ENCODE measurements around the gene SLC8A2.
A peak's percentile ranks its signal among the peaks of the same experiment; 100 is the strongest.
"Not testable (repeated sequence)": the region's sequence is repeated elsewhere in the genome, so short reads cannot be mapped to it uniquely, and the experiment has no call there.

Gene SLC8A2

DNA sequence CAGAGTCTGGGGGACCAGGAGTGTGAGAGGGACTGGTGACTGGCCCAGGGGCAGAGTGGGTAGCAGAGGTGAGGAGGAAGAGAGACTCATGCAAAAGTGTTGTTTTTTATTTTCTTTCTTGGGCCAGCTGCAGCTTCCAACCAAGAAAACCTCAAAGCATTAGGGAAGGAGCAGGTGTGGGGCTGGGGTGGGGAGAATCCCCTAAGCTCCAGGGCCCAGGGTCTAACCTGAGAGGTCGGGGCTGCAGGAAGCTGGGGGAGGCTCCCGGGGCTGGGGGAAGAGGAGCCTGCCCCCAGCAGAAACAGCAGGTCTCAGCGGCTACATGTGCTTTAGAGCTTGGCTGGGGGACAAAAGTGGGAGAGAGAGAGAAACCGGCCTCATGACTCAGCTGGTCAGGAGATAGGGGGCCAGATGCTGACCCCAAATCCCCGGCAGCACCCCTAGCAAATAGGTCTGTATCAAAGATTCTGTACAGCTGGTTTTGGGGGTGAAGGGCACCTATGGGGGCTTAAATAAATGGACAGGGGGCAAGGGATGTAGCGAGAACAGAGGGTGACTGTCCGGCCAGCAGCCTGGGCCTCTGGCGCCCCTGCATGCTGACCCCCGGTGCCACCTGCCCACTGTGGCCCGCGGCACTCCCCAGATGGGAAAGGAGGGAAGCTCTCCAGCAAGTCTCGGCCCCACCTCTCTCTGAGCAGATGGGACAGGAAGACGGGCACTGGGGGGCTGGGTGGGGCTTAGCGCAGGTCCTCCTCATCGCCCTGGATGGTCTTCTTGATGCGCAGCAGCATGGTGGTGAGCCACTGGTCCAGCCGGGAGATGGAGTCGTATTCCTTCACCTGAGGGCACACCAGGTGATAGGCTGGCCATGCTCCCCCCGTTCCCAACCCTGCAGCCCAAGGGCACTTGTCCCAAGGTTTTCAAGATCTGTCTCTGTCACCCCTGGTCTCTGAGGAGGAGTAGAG lies 16.1 kb upstream of the SLC8A2 start:
- DNase-seq (ENCODE audit: low read depth in 2 of 2) = no peak

DNA sequence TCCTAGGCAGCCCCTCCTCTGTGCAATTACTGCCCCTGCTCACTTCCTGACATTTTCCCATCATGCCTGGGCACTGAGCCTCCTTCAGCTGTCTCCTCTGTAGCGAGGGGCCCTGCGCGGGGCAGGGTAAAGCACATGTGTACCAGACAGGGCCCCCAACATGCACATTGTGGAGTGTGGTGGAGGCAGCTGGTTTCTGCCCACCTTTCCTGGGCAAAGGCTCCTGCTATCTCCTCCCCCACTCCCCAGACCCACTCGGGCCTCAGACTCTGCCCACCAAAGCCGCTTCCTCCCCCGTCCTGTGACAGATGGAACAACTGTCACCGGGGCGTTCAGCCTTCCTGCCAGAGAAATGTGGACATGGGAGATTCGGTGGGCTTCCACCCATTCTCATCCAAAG lies 15.2 kb upstream of the SLC8A2 start:
- no peak for DNase-seq (ENCODE audit: low read depth in 2 of 2)

DNA sequence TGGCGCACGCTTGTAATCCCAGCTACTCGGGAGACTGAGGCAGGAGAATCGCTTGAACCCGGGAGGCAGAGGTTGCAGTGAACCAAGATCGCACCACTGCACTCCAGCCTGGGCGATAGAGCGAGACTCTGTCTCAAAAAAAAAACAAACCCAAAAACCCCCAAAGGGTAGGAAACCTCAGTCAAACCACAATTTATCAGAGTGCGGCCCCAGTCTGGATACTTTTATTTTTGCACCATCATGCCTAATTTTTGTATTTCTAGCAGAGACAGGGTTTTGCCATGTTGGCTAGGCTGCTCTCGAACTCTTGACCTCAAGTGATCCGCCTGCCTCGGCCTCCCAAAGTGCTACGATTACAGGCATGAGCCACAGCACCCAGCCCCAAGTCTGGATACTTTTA lies 14.5 kb upstream of the SLC8A2 start:
- DNase-seq (ENCODE audit: low read depth in 2 of 2) = not testable (repeated sequence)

DNA sequence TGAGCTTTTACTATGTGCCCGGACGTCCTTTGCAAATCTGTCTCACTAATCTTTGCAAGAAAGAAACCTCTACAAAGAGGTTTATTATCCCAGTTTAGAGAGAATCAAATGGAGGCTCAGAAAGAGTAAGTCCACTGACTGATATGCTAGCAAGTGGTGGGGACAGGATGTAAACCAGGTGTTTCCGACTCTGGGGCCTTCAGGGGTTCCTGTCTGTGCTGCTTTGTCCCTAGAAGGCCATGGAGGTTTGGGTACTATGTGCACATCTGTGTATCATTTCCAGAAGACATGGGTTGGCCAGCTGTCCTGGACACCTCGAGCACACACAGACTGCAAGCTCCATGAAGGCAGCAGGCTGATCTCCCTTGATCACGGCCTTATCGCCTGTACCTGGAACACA lies 13.5 kb upstream of the SLC8A2 start:
- DNase-seq (ENCODE audit: low read depth in 2 of 2) = no peak

DNA sequence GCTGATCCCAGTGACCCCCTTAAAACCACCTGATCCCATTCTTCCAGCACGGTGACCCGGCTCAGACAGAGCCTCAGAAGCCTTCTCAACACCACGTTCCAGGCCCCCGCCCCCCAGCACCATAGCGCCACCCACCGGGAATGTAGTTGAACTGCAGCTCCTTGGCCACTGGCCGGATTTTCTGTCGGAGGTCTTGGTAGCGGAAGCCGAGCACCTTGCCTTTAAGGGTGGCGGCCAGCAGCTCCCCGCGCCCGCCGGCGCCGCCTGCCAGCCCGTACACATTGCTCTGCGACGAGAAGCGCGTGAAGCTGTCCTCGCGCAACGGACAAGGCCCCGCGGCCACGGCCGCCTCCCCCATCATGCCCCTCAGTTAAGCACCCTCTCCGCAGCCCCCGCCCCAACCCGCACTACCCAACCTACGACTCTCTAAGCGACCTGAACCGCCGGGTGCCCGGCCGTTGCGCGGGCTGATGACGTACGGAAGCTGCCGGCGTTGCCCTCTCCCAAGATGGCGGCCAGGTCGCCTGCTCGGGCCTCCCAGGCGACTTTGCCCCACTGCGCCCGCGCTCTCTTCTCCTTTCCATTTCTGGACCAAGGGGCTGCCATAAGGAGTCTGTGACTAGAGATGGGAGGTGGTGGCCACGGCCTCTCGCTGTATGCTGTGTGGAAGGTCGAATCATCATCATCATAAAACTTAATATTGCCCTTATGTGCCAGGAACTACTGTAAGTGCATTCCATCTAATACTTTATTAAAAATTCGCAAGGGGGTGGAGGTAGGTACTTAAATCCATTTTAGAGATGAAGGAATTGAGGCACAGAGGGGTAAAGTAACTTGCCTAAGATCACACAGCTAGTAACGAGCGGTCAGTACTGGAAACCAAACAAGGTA lies 12.4 kb upstream of the SLC8A2 start, which contains the start of gene KPTN:
TSS of gene KPTN (minus strand) at position 420 of the 891 bp plus-strand sequence. CDS start at position 361, 59 bp downstream.
- peak; percentile 77 to 84 for DNase-seq (ENCODE audit: low read depth in 2 of 2)

DNA sequence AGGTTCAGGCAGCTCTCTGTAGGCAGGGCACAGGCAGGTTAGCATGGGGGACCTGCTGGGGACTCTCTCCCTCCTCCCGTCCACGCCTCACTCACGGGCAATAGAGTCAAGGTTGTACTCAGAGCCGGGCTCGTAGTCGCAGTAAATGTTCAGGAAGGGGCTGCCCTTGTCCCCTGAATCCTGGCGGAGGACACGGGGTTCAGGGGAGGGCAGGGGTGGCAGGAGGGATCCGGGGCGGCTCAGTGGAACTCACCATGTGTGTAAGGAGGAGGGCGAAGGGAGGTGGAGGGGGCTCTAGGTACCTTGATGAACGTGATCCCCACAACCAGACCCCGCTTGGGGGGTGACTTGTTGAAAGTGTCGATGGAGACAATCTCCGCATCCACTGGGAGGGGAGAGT lies 11.5 kb upstream of the SLC8A2 start:
- DNase-seq (ENCODE audit: low read depth in 2 of 2) = no peak

DNA sequence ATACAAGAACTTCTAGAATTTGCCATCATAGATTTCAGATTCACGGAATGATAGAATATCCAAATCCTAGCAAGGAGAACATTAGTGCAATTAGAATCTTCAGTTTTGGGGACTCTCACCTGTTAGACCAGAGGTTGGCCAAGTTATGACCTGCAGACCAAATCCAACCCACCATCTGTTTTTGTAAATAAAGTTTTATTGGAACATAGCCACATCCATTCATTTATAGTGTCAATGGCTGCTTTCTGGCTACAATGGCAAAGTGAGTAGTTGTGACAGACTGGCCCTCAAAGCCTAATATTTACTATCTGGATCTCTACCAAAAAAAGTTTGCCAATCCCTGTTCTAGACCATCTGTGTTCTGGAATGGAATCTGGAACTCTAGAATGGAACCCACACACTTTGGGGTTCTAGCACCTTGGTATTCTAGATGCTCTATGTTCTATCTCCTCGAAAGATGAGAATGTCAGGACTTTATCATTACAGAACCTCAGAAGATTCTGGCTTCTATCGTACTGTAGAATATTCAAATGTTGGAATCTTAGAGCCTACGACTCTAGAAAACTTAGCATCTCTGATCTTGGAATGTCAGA lies 9.9 kb upstream of the SLC8A2 start:
- no peak for DNase-seq (ENCODE audit: low read depth in 2 of 2)

DNA sequence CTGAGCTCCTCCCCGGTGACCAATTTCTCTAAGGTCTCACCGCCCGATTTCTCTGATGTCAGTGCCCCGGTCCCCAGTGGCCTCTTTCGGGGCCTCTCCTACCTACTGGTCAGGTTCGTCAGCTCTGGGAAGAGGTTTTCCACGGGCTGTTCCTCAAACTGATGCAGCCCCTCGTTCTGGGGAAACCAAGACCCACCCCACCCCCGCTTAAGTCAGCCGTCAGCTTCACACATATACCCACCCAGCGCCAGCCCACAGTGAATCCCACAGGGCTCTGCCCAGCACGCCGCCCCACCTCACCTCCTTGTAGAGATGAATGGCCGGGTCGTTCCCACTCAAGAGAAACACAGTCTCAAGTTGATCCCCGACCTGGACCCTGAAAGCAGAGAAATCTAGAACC lies 9.0 kb upstream of the SLC8A2 start:
- no peak for DNase-seq (ENCODE audit: low read depth in 2 of 2)

DNA sequence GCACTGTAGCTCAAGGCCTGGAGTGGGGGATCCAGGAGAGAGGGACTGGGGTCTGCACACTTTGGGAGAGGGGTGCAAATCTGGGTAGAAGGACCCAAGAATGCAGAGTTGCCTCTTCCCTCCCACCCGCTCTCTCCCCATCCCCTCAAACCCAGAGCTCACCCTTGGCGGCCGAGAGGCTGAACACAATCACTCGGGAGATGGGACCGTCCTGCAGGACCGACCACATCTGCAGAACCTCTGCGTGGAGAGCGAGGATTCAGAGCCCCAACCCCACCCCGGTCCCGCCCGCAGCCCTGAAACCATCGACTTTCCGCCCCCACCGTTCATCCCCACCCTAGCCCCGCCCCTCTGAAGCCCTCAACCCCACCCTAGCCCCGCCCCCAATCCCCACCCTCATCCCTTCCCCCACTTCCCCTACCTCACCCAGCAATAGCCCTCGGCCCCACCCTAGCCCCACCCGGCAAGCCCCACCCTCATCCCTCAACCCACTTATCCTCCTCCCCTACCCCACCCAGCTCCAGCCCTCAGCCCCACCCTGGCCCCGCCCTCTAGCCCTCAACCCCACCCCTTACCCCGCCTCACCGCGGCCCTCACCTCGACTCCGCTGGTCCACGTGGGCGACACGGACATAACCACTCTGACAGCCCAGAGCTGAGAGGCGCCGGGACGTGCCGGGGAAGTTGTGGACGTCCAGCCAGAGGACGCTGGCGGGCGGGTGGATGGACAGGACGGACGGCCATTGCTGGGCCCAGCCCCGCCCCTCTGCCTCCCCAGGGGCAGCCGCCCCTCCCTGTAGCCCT lies 8.2 kb upstream of the SLC8A2 start:
- DNase-seq (ENCODE audit: low read depth in 2 of 2) = no peak

DNA sequence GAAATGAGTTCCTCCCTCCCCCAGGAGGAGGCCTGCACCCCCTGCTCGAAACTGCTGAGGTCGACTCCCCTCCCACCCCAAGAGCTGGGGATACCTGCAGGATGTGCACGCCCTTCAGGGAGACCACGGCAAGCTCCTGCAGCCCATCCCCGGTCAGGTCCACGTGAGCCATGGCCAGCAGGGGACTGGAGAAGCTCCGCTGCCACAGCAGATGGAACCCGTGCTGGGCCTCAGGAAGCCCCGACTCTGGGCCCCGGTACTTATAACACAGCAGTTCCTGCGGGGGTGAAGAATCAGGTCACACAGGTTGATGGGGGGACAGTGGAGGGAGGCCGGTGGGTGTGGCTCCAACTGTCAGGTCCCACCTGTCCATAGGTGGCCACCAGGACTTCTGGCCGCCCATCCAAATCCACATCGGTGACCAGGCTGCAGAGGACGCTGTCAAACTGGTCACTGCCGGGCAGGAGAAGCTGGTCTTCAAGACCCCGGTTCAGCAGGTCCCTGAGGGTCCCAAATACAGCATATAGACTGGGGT lies 4.8 kb upstream of the SLC8A2 start:
- DNase-seq (ENCODE audit: low read depth in 2 of 2) = no peak

DNA sequence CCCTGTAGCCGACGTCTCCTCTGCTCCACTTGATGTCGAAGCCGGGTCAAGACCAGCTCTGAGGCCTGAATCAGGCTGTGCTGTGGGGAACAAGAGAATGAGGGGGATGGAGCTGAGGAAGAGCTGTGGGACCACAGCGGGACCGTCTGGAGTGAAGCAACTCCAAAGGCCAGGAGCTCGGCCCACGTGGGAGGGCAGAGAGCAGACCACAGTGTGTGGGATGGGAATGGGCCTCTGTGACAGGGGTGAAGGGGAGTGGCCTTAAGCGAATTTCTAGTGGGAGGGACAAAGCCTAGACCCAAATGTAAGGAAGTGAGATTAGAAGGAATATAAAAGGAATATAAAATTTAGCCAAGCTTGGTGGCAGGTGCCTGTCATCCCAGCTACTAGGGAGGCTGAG lies 3.8 kb upstream of the SLC8A2 start:
- no peak for DNase-seq (ENCODE audit: low read depth in 2 of 2)

DNA sequence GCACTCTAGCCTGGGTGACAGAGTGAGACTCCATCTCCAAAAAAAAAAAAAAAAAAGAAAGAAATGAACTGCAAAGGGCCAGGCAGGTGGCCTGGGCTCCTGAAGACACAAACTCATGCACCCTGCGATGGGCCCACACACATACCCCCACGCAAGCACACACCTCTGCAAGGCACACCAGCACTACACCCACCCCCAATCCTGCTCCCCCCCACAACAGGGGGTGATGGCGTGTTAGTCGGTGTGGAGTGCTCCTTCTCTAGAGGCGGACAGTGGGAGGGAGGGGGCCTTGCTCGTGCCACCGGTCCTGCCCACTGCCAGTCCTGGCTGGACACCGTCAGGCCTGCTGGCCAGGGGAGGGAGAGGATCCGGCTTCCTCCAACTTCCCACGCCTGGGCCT lies 1.6 kb upstream of the SLC8A2 start:
- no peak for DNase-seq (ENCODE audit: low read depth in 2 of 2)

DNA sequence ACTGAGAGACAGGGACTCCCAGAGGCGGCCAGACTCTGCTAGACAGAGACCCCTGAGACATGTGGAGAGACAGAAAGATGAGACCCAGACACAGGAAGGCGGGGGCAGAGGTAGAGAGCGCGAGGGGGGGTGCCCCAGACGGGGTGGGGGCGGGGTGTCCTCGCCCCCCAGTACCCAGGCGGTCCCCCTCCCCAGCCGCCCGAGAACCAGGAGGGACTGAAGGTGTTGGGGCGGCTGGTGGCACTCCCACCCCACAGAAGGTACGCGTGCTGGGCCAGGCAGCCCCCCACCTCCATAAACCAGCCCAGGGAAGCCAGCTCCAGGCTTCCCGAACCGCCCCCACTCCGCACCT lies 336 bp downstream of the SLC8A2 start:
- DNase-seq (ENCODE audit: low read depth in 2 of 2) = no peak

DNA sequence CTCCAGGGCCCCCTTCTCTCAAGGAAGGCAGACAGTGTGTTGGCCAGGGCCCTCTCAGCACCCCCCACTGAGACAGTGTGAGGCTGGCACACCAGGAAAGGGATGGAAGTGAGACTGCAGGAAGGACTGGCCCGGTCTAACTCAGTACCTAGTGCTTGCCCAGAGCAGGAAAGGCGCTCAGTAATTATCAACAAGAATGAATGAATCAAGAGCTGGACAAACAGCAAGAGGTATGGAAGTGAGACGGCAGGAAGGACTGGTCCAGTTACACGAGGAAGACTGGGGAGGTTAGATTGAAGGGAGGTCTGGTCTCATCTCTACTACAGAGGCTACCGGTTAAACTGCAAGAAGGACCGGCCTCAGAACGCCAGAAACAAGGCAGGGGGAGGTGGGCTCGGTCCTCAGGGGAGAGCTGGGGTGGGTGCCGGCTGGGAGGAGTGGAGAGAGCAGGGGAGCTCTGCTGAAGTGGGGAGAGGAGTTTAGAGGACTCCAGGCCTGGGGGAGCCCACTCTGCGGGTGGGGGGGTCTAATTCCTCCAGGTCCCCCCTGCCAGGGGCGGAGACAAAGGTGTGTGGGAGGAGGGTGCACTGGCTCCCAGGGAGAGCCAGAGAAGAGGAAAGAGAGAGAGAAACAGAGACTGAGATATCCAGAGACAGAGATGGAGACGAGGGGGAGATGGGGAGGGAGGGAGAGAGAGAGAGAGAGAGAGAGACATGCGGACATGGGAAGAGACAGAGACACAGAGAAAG lies 1.1 kb downstream of the SLC8A2 start:
- DNase-seq (ENCODE audit: low read depth in 2 of 2) = no peak

DNA sequence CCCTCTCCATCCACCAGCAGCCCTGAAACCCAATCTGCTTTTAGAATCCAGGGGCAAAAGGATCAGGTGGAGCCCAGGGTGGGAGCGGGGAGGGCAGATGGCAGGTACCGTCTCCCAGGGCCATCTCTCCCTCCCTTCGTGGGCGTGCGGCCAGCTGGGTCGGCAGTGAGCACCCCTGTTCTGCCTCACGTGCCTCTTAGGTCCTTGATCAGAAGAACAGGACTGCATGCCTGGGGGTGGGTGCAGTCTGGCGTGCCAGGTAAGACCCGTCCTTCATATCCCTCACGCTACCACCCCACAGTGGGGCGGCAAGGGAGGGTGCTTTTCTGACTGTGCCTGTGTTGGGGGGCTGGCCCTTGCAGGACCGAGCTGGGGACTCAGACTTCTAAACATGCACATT lies 2.0 kb downstream of the SLC8A2 start:
- DNase-seq (ENCODE audit: low read depth in 2 of 2) = no peak

DNA sequence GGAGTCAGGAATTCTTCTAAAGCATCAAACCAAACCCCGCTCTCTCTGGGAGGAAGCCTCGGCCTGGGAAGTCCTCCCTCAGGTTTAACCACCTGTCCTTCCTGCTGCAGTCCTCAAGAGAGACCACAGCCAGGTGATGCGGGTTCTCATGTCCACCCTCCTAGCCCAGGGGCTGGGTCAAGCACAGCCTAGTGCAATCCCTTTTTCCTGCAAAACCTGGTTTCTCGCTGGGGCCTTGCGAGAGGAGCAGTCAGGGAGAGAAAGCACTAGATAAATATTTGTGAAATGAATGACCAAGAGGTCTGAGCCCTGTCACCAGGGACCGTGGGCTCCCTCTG lies 2.4 kb downstream of the SLC8A2 start:
- DNase-seq (ENCODE audit: low read depth in 2 of 2) = no peak

DNA sequence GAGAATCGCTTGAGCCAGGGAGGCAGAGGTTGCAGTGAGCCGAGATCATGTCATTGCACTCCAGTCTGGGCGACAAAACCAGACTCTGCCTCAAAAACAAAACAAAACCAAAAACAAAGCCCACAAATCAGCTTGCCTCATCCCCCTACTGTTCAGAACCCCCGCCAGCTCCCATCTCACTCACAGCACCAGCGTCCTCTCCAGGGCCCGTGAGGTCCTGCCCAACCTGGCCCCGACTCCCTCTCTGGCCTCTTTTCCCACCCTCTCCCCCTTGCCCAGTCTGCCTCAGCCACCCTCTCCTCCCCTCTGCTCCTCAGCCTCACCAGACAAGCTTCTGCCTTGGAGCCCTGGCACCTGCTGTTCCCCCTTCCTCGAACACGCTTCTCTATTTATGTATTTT lies 3.8 kb downstream of the SLC8A2 start:
- DNase-seq (ENCODE audit: low read depth in 2 of 2) = no peak

DNA sequence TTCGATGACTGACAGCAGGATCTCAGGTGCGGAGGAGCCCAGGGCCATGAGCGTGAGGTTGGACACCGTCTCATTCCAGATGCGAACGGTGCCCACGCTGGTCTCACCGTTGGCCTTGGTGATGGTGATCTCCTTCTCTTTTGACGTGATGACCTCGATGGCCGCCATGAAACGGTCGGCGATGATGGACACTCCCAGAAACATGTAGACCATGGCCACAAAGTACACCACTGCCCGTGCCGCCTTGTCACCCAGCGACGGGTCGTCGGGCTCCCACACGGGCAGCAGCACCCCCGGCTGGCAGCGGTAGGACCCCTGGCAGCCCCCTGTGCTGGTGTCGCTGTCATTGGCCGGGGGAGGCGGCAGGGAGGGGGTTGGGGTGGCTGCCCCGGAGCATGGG lies 5.7 kb downstream of the SLC8A2 start:
- no peak for DNase-seq (ENCODE audit: low read depth in 2 of 2)

DNA sequence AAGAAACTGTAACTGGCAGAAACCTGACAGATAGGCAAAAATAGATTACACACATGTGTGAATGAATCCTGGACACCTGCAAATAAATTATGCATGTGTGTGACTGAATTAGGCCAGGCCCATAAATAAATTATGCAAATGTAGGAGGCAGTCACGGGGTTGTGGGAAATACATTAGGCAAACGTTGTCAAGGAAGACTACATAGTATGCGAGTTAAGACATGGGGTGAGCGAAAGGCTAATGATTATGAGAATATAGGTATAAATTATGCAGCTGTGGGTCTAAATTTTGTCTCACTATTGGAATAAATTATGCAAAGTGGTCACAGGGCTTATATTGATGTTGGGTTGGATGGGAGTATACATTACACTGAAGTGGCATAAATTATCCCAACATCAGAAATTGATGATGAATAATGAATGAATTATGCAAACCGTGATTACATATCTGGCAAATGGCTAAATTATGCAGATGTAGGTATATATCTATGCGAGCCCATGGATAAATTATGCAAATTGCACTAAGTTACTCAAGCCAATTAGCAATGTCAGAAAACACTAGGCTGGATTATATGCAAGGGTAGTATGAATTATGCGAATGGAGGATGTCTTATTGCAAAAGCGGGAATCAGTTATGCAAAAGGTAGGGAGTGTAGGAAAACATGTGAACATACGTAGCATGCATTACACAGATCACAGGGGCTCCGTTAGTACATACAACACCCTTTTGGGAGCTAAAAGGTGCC lies 6.8 kb downstream of the SLC8A2 start:
- DNase-seq (ENCODE audit: low read depth in 2 of 2) = no peak

DNA sequence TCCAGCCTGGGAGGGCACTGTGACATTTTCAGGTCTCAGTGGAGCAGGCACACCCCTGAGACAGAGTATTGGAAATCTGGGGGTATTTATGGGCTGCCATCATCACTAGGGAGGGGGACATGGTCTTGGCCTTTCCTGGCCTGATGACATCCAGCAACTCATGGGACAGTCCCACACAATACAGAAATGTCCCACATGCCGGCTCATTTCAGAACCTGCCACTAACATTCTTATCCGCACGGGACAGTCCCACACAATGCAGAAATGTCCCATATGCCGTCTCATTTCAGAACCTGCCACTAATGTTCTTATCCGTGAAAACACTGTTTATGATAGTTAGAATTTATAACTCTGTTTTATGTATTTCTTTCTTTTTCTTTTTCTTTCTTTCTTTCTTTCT lies 9.8 kb downstream of the SLC8A2 start:
- DNase-seq (ENCODE audit: low read depth in 2 of 2) = no peak

Data from stimulated activated CD8-positive, alpha-beta memory T cell treated with anti-CD3 and anti-CD28 coated beads, Interleukin-7, amount 100 ng/mL, for 4 hours (primary cell).